ENCODE data around the gene RAB43. TPM values are rescaled to one million over a fixed set of nuclear protein-coding genes. Genes with fewer than 3 reads are reported as not detected.

Gene RAB43
- total RNA-seq, 1 donor from 2014 or later, result 72.9 TPM

DNA sequence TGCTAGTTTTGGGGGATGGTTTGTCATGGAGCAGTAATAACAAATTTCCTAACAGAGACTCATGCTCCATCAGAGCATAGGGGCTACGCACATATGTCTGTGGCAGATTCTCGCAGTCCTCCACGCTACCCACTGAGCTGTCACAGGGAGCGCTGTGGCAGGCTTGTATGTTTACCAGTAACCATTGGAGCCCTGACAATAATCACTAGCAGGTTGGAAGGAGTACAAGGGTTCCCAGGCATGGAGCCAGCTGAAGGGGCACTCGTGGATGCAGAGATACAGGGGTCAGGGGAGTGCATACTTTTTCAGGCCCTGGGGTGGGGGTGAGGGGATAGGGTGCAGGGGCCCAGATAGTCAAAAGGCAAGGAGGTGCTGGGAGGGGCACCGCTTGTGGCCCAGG is 68.9 kb downstream of the RAB43 start:
- Histone ChIP-seq H3K9me3 (no peaks in the 10 kb centered on the region), H3K27ac (peak overlapping the region; percentile 55 to 75), H3K36me3 (no peaks in the 10 kb centered on the region), H3K27me3 (no peaks in the 10 kb centered on the region), H3K4me1 (peaks cover 0 to 22% of the 10 kb centered on the region in 2 donors), H3K4me3 (no peak overlapping the region)
- no peak for TF ChIP-seq CTCF (IDR thresholded peaks at IDR 0.05)
- no peak for DNase-seq (ENCODE audit: low spot score in 2 of 2)
- intact Hi-C loops (cut with DNase I), result loop anchor here (1.0 to 2.0 kb wide), 3 partner anchors 34 to 109 kb away; partner anchors contain the start of gene ISY1

GRCh38 chr3:129051871-129052340 is 69.7 kb downstream of the RAB43 start:
- Histone ChIP-seq H3K27ac (peak overlapping the region; percentile 55 to 75), H3K4me3 (no peak overlapping the region), H3K36me3 (no peaks in the 10 kb centered on the region), H3K9me3 (no peaks in the 10 kb centered on the region), H3K4me1 (peaks cover 0 to 22% of the 10 kb centered on the region in 2 donors), H3K27me3 (no peaks in the 10 kb centered on the region)
- intact Hi-C loops (cut with DNase I), result loop anchor here (2.0 kb wide), 1 partner anchor 35 kb away; no protein-coding TSS in a partner anchor
- TF ChIP-seq CTCF (IDR thresholded peaks at IDR 0.05), result no peak
- DNase-seq (ENCODE audit: low spot score in 2 of 2), result no peak

DNA sequence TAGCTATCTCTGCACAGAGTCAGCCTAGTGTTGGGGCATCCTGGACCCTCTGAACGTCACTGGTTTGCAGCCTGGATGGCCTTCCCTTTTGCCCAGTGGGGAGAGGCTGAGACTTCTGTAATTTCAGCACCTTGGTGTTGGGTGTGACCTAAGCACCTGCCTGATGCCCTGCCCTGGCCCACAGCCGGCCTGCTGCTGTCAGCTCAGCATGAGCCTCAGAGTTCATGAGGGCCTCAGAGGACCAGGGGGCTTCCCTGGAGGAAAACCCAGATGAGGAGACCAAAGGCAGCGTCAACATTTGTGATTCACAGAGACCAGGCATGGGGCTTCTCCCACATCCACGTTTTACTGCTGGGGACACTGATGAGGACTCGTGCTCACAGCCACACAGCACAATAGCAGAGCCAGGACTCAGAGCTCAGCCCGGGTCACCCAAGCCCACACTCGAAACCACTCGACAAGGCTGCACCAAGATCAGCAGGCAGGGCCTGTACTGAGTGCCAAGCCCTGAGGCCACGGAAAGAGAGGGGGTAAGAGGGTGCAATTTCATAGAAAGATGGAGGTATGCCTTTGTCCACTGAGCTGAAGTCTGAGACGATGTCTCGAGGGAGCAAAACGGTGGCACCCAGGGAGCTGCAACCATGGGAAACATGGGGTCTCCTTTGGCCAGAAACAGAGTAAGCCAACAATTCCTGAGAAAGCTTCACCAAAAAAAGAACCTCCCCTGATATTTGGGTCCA is 70.9 kb downstream of the RAB43 start:
- intact Hi-C loops (cut with DNase I), result no loop called here
- no peaks in the 10 kb centered on the region for H3K27me3 ChIP-seq

GRCh38 chr3:129047553-129047839 is 74.1 kb downstream of the RAB43 start:
- peaks cover 5 to 16% of the 10 kb centered on the region in 2 donors for H3K4me1 ChIP-seq
- intact Hi-C loops (cut with DNase I), result no loop called here
- H3K36me3 ChIP-seq, result no peaks in the 10 kb centered on the region
- H3K4me3 ChIP-seq, result no peak overlapping the region
- H3K27me3 ChIP-seq, result no peaks in the 10 kb centered on the region
- DNase-seq (ENCODE audit: low spot score in 2 of 2), result no peak
- no peaks in the 10 kb centered on the region for H3K9me3 ChIP-seq
- TF ChIP-seq CTCF (IDR thresholded peaks at IDR 0.05), result no peak
- no peak overlapping the region for H3K27ac ChIP-seq

More for the DNA sequence above, 70.9 kb downstream of the RAB43 start:
- Histone ChIP-seq H3K4me3 (no peak overlapping the region), H3K4me1 (peaks cover 5 to 27% of the 10 kb centered on the region in 2 donors), H3K36me3 (no peaks in the 10 kb centered on the region), H3K27ac (no peak overlapping the region), H3K9me3 (no peaks in the 10 kb centered on the region)
- TF ChIP-seq CTCF (IDR thresholded peaks at IDR 0.05), result no peak
- DNase-seq (ENCODE audit: low spot score in 2 of 2), result no peak

GRCh38 chr3:129046732-129047552 is 74.7 kb downstream of the RAB43 start:
- no peak for DNase-seq (ENCODE audit: low spot score in 2 of 2)
- intact Hi-C loops (cut with DNase I), result no loop called here
- no peak overlapping the region for H3K27ac ChIP-seq
- no peak for TF ChIP-seq CTCF (IDR thresholded peaks at IDR 0.05)
- H3K36me3 ChIP-seq, result no peaks in the 10 kb centered on the region
- H3K27me3 ChIP-seq, result no peaks in the 10 kb centered on the region
- no peaks in the 10 kb centered on the region for H3K9me3 ChIP-seq
- H3K4me3 ChIP-seq, result peak overlapping the region in 1 of 2 donors; percentile 56
- peaks cover 5 to 12% of the 10 kb centered on the region in 2 donors for H3K4me1 ChIP-seq
